Caco-2 (cell line): ENCODE measurements around the gene POLR2C. TPM values are rescaled to one million over a fixed set of nuclear protein-coding genes. Genes with fewer than 3 reads are reported as not detected.

ENCODE experiments used
- BruUV-seq: library from RNA; stranded (reverse); fragments of 400-500 nt; replicated peaks from 2 replicates; lab custom pipeline; 2021; lab: Mats Ljungman, UMichigan
- CTCF ChIA-PET: fragments of 300-600 bp; sonication (Branson Sonifier 250); formaldehyde crosslinking; loops from one replicate; lab custom pipeline; 2022; ENCODE audit warnings: antibody characterized with exemption; lab: Charles Lee
- POLR2A ChIA-PET: fragments of 300-600 bp; sonication (Branson Sonifier 250); formaldehyde crosslinking; loops from one replicate; lab custom pipeline; 2022; ENCODE audit warnings: antibody characterized with exemption; lab: Charles Lee
- DNase-seq, 2 experiments: peaks; one replicate each; pipeline versions ENCODE4 v3.0.0 to v3.0.0-alpha.2; 2020 to 2022
- H3K27me3 ChIP-seq: replicated peaks from 2 replicates; pipeline ENCODE4 v1.6.0; 2011; ENCODE audit warnings: low read length; ENCODE audit not compliant: control insufficient read depth, insufficient read depth
- H3K36me3 ChIP-seq: 2 replicates; pipeline ENCODE4 v1.5.1; 2011; ENCODE audit warnings: low read length; ENCODE audit not compliant: control insufficient read depth, insufficient read depth
- H3K4me1 ChIP-seq: fragments of 250-450 bp; sonication (Bioruptor Pico); 2 replicates; pipeline ENCODE4 v1.5.1; 2020; ENCODE audit warnings: mild to moderate bottlenecking
- H3K4me3 ChIP-seq: 2 replicates; pipeline ENCODE4 v1.5.1; 2011; ENCODE audit warnings: low read depth, mild to moderate bottlenecking, control low read depth, low read length
- H3K9me3 ChIP-seq: fragments of 250-450 bp; sonication (Bioruptor Pico); 2 replicates; pipeline ENCODE4 v1.5.1; 2020; ENCODE audit warnings: mild to moderate bottlenecking, moderate library complexity
- H3K27ac Mint-ChIP-seq: one replicate; pipeline ENCODE4 v1.8.0; 2022; ENCODE audit warnings: mixed read lengths; ENCODE audit not compliant: unreplicated experiment
- H3K27me3 Mint-ChIP-seq: one replicate; pipeline ENCODE4 v1.8.0; 2022; ENCODE audit warnings: mixed read lengths; ENCODE audit not compliant: insufficient read depth, unreplicated experiment
- H3K36me3 Mint-ChIP-seq: one replicate; pipeline ENCODE4 v1.8.0; 2022; ENCODE audit warnings: mild to moderate bottlenecking, mixed read lengths; ENCODE audit not compliant: insufficient read depth, unreplicated experiment
- H3K4me1 Mint-ChIP-seq: one replicate; pipeline ENCODE4 v1.8.0; 2022; ENCODE audit warnings: low read depth, mixed read lengths; ENCODE audit not compliant: unreplicated experiment
- H3K4me3 Mint-ChIP-seq: one replicate; pipeline ENCODE4 v1.8.0; 2022; ENCODE audit warnings: mild to moderate bottlenecking, moderate library complexity, mixed read lengths; ENCODE audit not compliant: unreplicated experiment
- H3K9me3 Mint-ChIP-seq: one replicate; pipeline ENCODE4 v1.8.0; 2022; ENCODE audit warnings: mixed read lengths; ENCODE audit not compliant: unreplicated experiment
- intact Hi-C: fragments of 100-400 bp; cut with micrococcal nuclease; formaldehyde crosslinking; loops from one replicate; pipeline ENCODE4 v1.10.0; 2022; ENCODE audit not compliant: unreplicated experiment
- total RNA-seq: library from RNA; stranded (reverse); gene quantifications from 2 replicates; pipeline ENCODE4 v1.2.3, GENCODE V29; 2022
- TF ChIP-seq, protein P1 (sequence below), 2 experiments: fragments of 200-600 bp in 1 of 2; IDR thresholded peaks; 1 replicate in 1 of 2; 2 replicates in 1 of 2; pipeline versions ENCODE4 v1.5.1 to v1.8.0; 2011 to 2022; ENCODE audit warnings: antibody characterized with exemption in 1 of 2, control low read depth in 1 of 2, inconsistent platforms in 1 of 2, low read depth in 1 of 2, low read length in 1 of 2, mild to moderate bottlenecking in 1 of 2, moderate library complexity in 1 of 2; ENCODE audit not compliant: insufficient read depth in 1 of 2, severe bottlenecking in 1 of 2, unreplicated experiment in 1 of 2

The POLR2C gene
- total RNA-seq, 1 experiment from 2014 or later, result 100 TPM

GRCh38 chr16:57482845-57483545 is 20.5 kb downstream of the POLR2C start:
- H3K36me3 ChIP-seq, result peaks cover 4% of the 10 kb centered on the region; the same call in 1 of the 2 replicates
- BruUV-seq, result no TSS peak
- no peak overlapping the region for H3K4me3 ChIP-seq
- H3K27me3 Mint-ChIP-seq, result no peaks in the 10 kb centered on the region
- H3K27me3 ChIP-seq, result no peaks in the 10 kb centered on the region
- no peaks in the 10 kb centered on the region for H3K9me3 ChIP-seq
- H3K4me1 Mint-ChIP-seq, result peaks cover 63% of the 10 kb centered on the region
- peak in 1 of 2 experiments; percentile 40 for DNase-seq
- TF ChIP-seq, protein P1, sequence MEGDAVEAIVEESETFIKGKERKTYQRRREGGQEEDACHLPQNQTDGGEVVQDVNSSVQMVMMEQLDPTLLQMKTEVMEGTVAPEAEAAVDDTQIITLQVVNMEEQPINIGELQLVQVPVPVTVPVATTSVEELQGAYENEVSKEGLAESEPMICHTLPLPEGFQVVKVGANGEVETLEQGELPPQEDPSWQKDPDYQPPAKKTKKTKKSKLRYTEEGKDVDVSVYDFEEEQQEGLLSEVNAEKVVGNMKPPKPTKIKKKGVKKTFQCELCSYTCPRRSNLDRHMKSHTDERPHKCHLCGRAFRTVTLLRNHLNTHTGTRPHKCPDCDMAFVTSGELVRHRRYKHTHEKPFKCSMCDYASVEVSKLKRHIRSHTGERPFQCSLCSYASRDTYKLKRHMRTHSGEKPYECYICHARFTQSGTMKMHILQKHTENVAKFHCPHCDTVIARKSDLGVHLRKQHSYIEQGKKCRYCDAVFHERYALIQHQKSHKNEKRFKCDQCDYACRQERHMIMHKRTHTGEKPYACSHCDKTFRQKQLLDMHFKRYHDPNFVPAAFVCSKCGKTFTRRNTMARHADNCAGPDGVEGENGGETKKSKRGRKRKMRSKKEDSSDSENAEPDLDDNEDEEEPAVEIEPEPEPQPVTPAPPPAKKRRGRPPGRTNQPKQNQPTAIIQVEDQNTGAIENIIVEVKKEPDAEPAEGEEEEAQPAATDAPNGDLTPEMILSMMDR (IDR thresholded peaks at IDR 0.05; ENCODE audit: insufficient read depth in 1 of 2, low read depth in 1 of 2, low read length in 1 of 2, severe bottlenecking in 1 of 2, unreplicated experiment in 1 of 2), result no peak
- peaks cover 53% of the 10 kb centered on the region for H3K4me1 ChIP-seq
- H3K36me3 Mint-ChIP-seq, result peaks cover 36% of the 10 kb centered on the region
- intact Hi-C loops, result no loop called here
- no peaks in the 10 kb centered on the region for H3K9me3 Mint-ChIP-seq
- H3K4me3 Mint-ChIP-seq, result no peak overlapping the region
- ChIA-PET CTCF (no interaction called here), POLR2A (no interaction called here)
- peak overlapping the region; percentile 100 for H3K27ac Mint-ChIP-seq

GRCh38 chr16:57483725-57484514 is 21.4 kb downstream of the POLR2C start:
- H3K9me3 ChIP-seq, result no peaks in the 10 kb centered on the region
- peak in 1 of 2 experiments; percentile 39 for DNase-seq
- peaks cover 54% of the 10 kb centered on the region for H3K4me1 Mint-ChIP-seq
- peaks cover 3% of the 10 kb centered on the region; the same call in 1 of the 2 replicates for H3K36me3 ChIP-seq
- no peak overlapping the region for H3K4me3 ChIP-seq
- no peak overlapping the region for H3K27ac Mint-ChIP-seq
- BruUV-seq, result no TSS peak
- H3K36me3 Mint-ChIP-seq, result peaks cover 29% of the 10 kb centered on the region
- H3K27me3 Mint-ChIP-seq, result no peaks in the 10 kb centered on the region
- intact Hi-C loops, result no loop called here
- H3K27me3 ChIP-seq, result no peaks in the 10 kb centered on the region
- ChIA-PET POLR2A (no interaction called here), CTCF (no interaction called here)
- H3K4me3 Mint-ChIP-seq, result no peak overlapping the region
- peaks cover 46% of the 10 kb centered on the region for H3K4me1 ChIP-seq
- no peaks in the 10 kb centered on the region for H3K9me3 Mint-ChIP-seq
- TF ChIP-seq, protein P1 (IDR thresholded peaks at IDR 0.05; ENCODE audit: insufficient read depth in 1 of 2, low read depth in 1 of 2, low read length in 1 of 2, severe bottlenecking in 1 of 2, unreplicated experiment in 1 of 2), result no peak

DNA sequence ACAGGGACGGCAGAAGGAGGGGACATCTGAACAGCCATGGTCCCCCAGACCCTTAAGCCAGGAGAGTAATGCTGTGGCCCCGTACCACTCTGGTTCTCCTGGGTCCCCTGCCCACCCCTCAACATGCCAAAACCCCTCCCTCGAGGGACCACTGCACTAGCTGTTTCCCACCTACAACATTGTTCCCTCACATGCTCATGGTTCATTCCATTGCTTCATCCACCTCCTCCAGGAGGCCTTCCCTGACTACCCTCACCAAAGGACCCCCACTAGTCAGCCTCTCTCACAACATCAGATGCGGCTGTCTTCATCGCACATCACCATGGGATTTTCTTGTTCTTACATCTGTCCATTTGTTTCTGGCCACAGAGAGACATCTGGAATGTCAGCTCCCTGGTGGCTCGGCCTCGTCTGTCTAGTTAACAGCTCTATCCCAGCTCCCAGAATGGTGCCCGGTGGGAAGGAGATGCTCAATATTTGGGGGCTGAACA is 22.1 kb downstream of the POLR2C start:
- intact Hi-C loops, result no loop called here
- Mint-ChIP-seq H3K4me1 (peaks cover 48% of the 10 kb centered on the region), H3K27ac (no peak overlapping the region), H3K27me3 (no peaks in the 10 kb centered on the region), H3K9me3 (no peaks in the 10 kb centered on the region), H3K36me3 (peaks cover 24% of the 10 kb centered on the region), H3K4me3 (peak overlapping the region; percentile 95)
- TF ChIP-seq, protein P1 (IDR thresholded peaks at IDR 0.05; ENCODE audit: insufficient read depth in 1 of 2, low read depth in 1 of 2, low read length in 1 of 2, severe bottlenecking in 1 of 2, unreplicated experiment in 1 of 2), result no peak
- H3K27me3 ChIP-seq, result no peaks in the 10 kb centered on the region
- no peaks in the 10 kb centered on the region for H3K36me3 ChIP-seq
- no peaks in the 10 kb centered on the region for H3K9me3 ChIP-seq
- DNase-seq, result peak in 1 of 2 experiments; percentile 26
- no TSS peak for BruUV-seq
- peaks cover 40% of the 10 kb centered on the region for H3K4me1 ChIP-seq
- no peak overlapping the region; the same call in 1 of the 2 replicates for H3K4me3 ChIP-seq
- ChIA-PET CTCF (no interaction called here), POLR2A (no interaction called here)
